ENCODE measurements around the gene MYH13. TPM values are rescaled to one million over a fixed set of nuclear protein-coding genes. Genes with fewer than 3 reads are reported as not detected.

Gene MYH13
- total and polyA plus RNA-seq, 10 of the 15 experiments (the other 5 are each of a cell fraction or from before 2014, with no cell fraction given): 0.01 to 0.04 (median 0.03) TPM; not detected in 4

GRCh38 chr17:10384175-10384574, 11.4 kb upstream of the MYH13 start (continued):
- no peak for TF ChIP-seq IRF3 (IDR thresholded peaks at IDR 0.05)

GRCh38 chr17:10380631-10381408, 8.0 kb upstream of the MYH13 start:
- H3K4me1 ChIP-seq (ENCODE audit: control insufficient read depth, insufficient read depth, low read length): no peaks in the 10 kb centered on the region
- ChIA-PET CTCF (interaction anchor here (0.6 to 1.2 kb wide), 2 partner anchors 236 to 664 kb away, joined by 3 read pairs; no protein-coding TSS in a partner anchor), SMC1A (ENCODE audit: uncharacterized antibody, unreplicated experiment) (no interaction called here), RAD21 (ENCODE audit: unreplicated experiment) (no interaction called here), POLR2A (no interaction called here)
- no peak overlapping the region for H3K4me2 ChIP-seq (ENCODE audit: control insufficient read depth, insufficient read depth)
- H4K20me1 ChIP-seq (ENCODE audit: control insufficient read depth, insufficient read depth): no peaks in the 10 kb centered on the region
- FAIRE-seq (no peak), DNase-seq (ENCODE audit: low read depth, low spot score) (no peak), ATAC-seq (no peak)
- no peak overlapping the region for H3K27ac ChIP-seq (ENCODE audit: control insufficient read depth, insufficient read depth)
- in situ Hi-C loops (cut with MboI) (no loop called here), intact Hi-C loops (cut with micrococcal nuclease; ENCODE audit: unreplicated experiment) (no loop called here)
- no peaks in the 10 kb centered on the region for H3K79me2 ChIP-seq (ENCODE audit: control insufficient read depth, insufficient read depth, low read length)
- WGBS (ENCODE audit: insufficient coverage, insufficient replicate concordance, low lambda C conversion rate, missing lambda C conversion rate): 64% methylated on average over 3 of the region's 3 CpGs
- no peak overlapping the region for H3K4me3 ChIP-seq
- H3K9ac ChIP-seq (ENCODE audit: control insufficient read depth, insufficient read depth, low read length): no peak overlapping the region
- no peaks in the 10 kb centered on the region for H3K9me3 ChIP-seq (replicated peaks; ENCODE audit: control insufficient read depth, insufficient read depth, low read length)
- no TSS peak for BruUV-seq (replicated peaks)
- no peak overlapping the region for H2AFZ ChIP-seq (ENCODE audit: control insufficient read depth, low read depth, low read length)
- TF ChIP-seq SMARCA5 (IDR thresholded peaks at IDR 0.05): no peak
- TF ChIP-seq CEBPB (IDR thresholded peaks at IDR 0.05; ENCODE audit: borderline replicate concordance in 1 of 2, low read depth in 2 of 2, low read length in 2 of 2): no peak
- no peak for TF ChIP-seq STAT1 (conservative IDR thresholded peaks at IDR 0.05)
- TF ChIP-seq TARDBP (IDR thresholded peaks at IDR 0.05; ENCODE audit: borderline replicate concordance): no peak
- TF ChIP-seq ZNF24 (IDR thresholded peaks at IDR 0.05): no peak
- TF ChIP-seq JUND (IDR thresholded peaks at IDR 0.05; ENCODE audit: low read depth, low read length): no peak
- TF ChIP-seq ZBED1 (IDR thresholded peaks at IDR 0.05; ENCODE audit: borderline replicate concordance): no peak
- no peak for TF ChIP-seq MYC (IDR thresholded peaks at IDR 0.05; ENCODE audit: insufficient read depth, insufficient read length, insufficient replicate concordance, low read length, severe bottlenecking)
- no peak for TF ChIP-seq MXI1 (IDR thresholded peaks at IDR 0.05; ENCODE audit: low read depth, low read length)
- no peak for TF ChIP-seq CBX5 (IDR thresholded peaks at IDR 0.05; ENCODE audit: low read depth)
- TF ChIP-seq BRCA1 (IDR thresholded peaks at IDR 0.05; ENCODE audit: low read depth, low read length): no peak
- TF ChIP-seq SUZ12 (IDR thresholded peaks at IDR 0.05; ENCODE audit: unreplicated experiment): no peak
- TF ChIP-seq TCF3 (IDR thresholded peaks at IDR 0.05; ENCODE audit: borderline replicate concordance, insufficient read depth, low read depth, low read length): no peak
- TF ChIP-seq, protein P1, sequence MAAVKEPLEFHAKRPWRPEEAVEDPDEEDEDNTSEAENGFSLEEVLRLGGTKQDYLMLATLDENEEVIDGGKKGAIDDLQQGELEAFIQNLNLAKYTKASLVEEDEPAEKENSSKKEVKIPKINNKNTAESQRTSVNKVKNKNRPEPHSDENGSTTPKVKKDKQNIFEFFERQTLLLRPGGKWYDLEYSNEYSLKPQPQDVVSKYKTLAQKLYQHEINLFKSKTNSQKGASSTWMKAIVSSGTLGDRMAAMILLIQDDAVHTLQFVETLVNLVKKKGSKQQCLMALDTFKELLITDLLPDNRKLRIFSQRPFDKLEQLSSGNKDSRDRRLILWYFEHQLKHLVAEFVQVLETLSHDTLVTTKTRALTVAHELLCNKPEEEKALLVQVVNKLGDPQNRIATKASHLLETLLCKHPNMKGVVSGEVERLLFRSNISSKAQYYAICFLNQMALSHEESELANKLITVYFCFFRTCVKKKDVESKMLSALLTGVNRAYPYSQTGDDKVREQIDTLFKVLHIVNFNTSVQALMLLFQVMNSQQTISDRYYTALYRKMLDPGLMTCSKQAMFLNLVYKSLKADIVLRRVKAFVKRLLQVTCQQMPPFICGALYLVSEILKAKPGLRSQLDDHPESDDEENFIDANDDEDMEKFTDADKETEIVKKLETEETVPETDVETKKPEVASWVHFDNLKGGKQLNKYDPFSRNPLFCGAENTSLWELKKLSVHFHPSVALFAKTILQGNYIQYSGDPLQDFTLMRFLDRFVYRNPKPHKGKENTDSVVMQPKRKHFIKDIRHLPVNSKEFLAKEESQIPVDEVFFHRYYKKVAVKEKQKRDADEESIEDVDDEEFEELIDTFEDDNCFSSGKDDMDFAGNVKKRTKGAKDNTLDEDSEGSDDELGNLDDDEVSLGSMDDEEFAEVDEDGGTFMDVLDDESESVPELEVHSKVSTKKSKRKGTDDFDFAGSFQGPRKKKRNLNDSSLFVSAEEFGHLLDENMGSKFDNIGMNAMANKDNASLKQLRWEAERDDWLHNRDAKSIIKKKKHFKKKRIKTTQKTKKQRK (IDR thresholded peaks at IDR 0.05; ENCODE audit: low read depth, low read length): no peak
- TF ChIP-seq EED (IDR thresholded peaks at IDR 0.05; ENCODE audit: low read depth): no peak
- no peak for TF ChIP-seq FOXK2 (IDR thresholded peaks at IDR 0.05)
- TF ChIP-seq CBX3 (IDR thresholded peaks at IDR 0.05; ENCODE audit: borderline replicate concordance, low read depth): no peak
- TF ChIP-seq CHD4 (IDR thresholded peaks at IDR 0.05): no peak
- no peaks in the 10 kb centered on the region; a peak in 1 of 4 replicates for H3K27me3 ChIP-seq (replicated peaks in 1 of 2; ENCODE audit: control insufficient read depth in 2 of 2, insufficient read depth in 2 of 2, low read length in 1 of 2)
- no peaks in the 10 kb centered on the region for H3K36me3 ChIP-seq (ENCODE audit: control insufficient read depth in 2 of 2, insufficient read depth in 2 of 2, low read length in 1 of 2)

Data from GM12878 (cell line).